GM21423 (cell line): ENCODE results near the gene PRRG3.

Experiments
- ATAC-seq: cut with Tn5 transposase; IDR thresholded peaks from one replicate; pipeline ENCODE4 v1.9.1; 2021; ENCODE audit warnings: mild to moderate bottlenecking, moderate library complexity; ENCODE audit not compliant: unreplicated experiment

The PRRG3 gene

GRCh38 chrX:151704041-151704663 is 8.9 kb downstream of the PRRG3 start:
- no peak for ATAC-seq

GRCh38 chrX:151708821-151709220 is 13.6 kb downstream of the PRRG3 start:
- no peak for ATAC-seq

- no peak for ATAC-seq
Measured at GRCh38 chrX:151710457-151710856, 15.2 kb downstream of the PRRG3 start.

- no peak for ATAC-seq
Measured at GRCh38 chrX:151711154-151711553, 15.9 kb downstream of the PRRG3 start.

- ATAC-seq: no peak
Measured at GRCh38 chrX:151711787-151712186, 16.5 kb downstream of the PRRG3 start.

- ATAC-seq: no peak
Measured at GRCh38 chrX:151712253-151712652, 17.0 kb downstream of the PRRG3 start.

- no peak for ATAC-seq
Measured at GRCh38 chrX:151713849-151714248, 18.6 kb downstream of the PRRG3 start.

- no peak for ATAC-seq
Measured at GRCh38 chrX:151714362-151714761, 19.1 kb downstream of the PRRG3 start.

GRCh38 chrX:151715752-151716151 is 20.5 kb downstream of the PRRG3 start, which contains the start of gene FATE1:
TSS of gene FATE1 (plus strand) at chrX:151716035. CDS start at chrX:151716120, 85 bp downstream.
- no peak for ATAC-seq

GRCh38 chrX:151722241-151722846 is 27.1 kb downstream of the PRRG3 start:
- no peak for ATAC-seq

- ATAC-seq: no peak
Measured at GRCh38 chrX:151723156-151723760, 28.0 kb downstream of the PRRG3 start.

GRCh38 chrX:151724563-151725337 is 29.5 kb downstream of the PRRG3 start:
- ATAC-seq: no peak

GRCh38 chrX:151725338-151725614 is 30.0 kb downstream of the PRRG3 start:
- ATAC-seq: no peak

GRCh38 chrX:151726751-151727150 is 31.5 kb downstream of the PRRG3 start:
- no peak for ATAC-seq

- no peak for ATAC-seq
Measured at GRCh38 chrX:151727346-151727745, 32.1 kb downstream of the PRRG3 start.

GRCh38 chrX:151729056-151729725 is 33.9 kb downstream of the PRRG3 start:
- no peak for ATAC-seq

GRCh38 chrX:151734446-151734845 is 39.2 kb downstream of the PRRG3 start, which contains the start of gene CNGA2:
TSS of gene CNGA2 (plus strand) at chrX:151734746. CDS start at chrX:151738484, 3,738 bp downstream.
- ATAC-seq: no peak

- ATAC-seq: no peak
Measured at GRCh38 chrX:151735219-151735618, 40.0 kb downstream of the PRRG3 start.

- no peak for ATAC-seq
Measured at GRCh38 chrX:151736685-151737084, 41.4 kb downstream of the PRRG3 start.

GRCh38 chrX:151737494-151737893 is 42.2 kb downstream of the PRRG3 start:
- ATAC-seq: no peak

GRCh38 chrX:151738751-151739150 is 43.5 kb downstream of the PRRG3 start:
- no peak for ATAC-seq
